Panc1 (cell line): ENCODE data around the gene CTR9. TPM values are rescaled to one million over a fixed set of nuclear protein-coding genes. Genes with fewer than 3 reads are reported as not detected.

Experiments
- ATAC-seq: fragments of 200-7000 bp; cut with Tn5 transposase; 2 replicates; pipeline ENCODE4 v1.9.1; 2020; ENCODE audit warnings: mild to moderate bottlenecking, moderate library complexity
- BruUV-seq: library from RNA; stranded (reverse); fragments of 400-500 nt; replicated peaks from 2 replicates; lab custom pipeline; 2021; lab: Mats Ljungman, UMichigan
- CTCF ChIA-PET: fragments of 300-600 bp; sonication (Branson Sonifier 250); formaldehyde crosslinking; loops from one replicate; lab custom pipeline; 2022; ENCODE audit warnings: antibody characterized with exemption; lab: Charles Lee
- POLR2A ChIA-PET: fragments of 300-600 bp; sonication (Branson Sonifier 250); formaldehyde crosslinking; loops from one replicate; lab custom pipeline; 2022; ENCODE audit warnings: antibody characterized with exemption; lab: Charles Lee
- DNase-seq: peaks from one replicate; pipeline ENCODE4 v3.0.0-alpha.2; 2010; ENCODE audit warnings: low read depth, low spot score
- H3K27ac ChIP-seq: 2 replicates; pipeline ENCODE4 v1.5.1; 2011; ENCODE audit warnings: mild to moderate bottlenecking, low read length, inconsistent platforms
- H3K27me3 ChIP-seq: fragments of 200-500 bp; sonication (Bioruptor generic); 2 replicates; pipeline ENCODE4 v1.6.0; 2014; ENCODE audit warnings: low read length, inconsistent platforms; ENCODE audit not compliant: control insufficient read depth, insufficient read depth
- H3K36me3 ChIP-seq: fragments of 200-500 bp; sonication (Bioruptor generic); 2 replicates; pipeline ENCODE4 v1.5.1; 2014; ENCODE audit warnings: inconsistent platforms, mild to moderate bottlenecking, low read length, moderate library complexity; ENCODE audit not compliant: control insufficient read depth, insufficient read depth
- H3K4me1 ChIP-seq: 2 replicates; pipeline ENCODE4 v1.5.1; 2011; ENCODE audit warnings: inconsistent platforms, mild to moderate bottlenecking, low read length, moderate library complexity; ENCODE audit not compliant: control insufficient read depth, insufficient read depth
- H3K4me3 ChIP-seq, 2 experiments: 2 replicates each; pipeline ENCODE4 v1.5.1; 2011 to 2012; ENCODE audit warnings: low read depth in 2 of 2, low read length in 2 of 2, mild to moderate bottlenecking in 2 of 2, inconsistent platforms in 1 of 2, moderate library complexity in 1 of 2
- H3K9me3 ChIP-seq: fragments of 200-500 bp; sonication (Bioruptor generic); 2 replicates; pipeline ENCODE4 v1.5.1; 2014; ENCODE audit warnings: low read depth, mild to moderate bottlenecking, inconsistent platforms, low read length, moderate library complexity; ENCODE audit not compliant: control insufficient read depth, insufficient read depth
- POLR2AphosphoS5 ChIP-seq: IDR thresholded peaks from 2 replicates; pipeline ENCODE4 v1.6.1; 2012; ENCODE audit warnings: mild to moderate bottlenecking, low read depth, low read length, moderate library complexity
- REST ChIP-seq, 2 experiments: IDR thresholded peaks; 2 replicates each; pipeline ENCODE4 v1.6.1; 2011 to 2012; ENCODE audit warnings: low read depth in 2 of 2, control low read depth in 1 of 2, low read length in 1 of 2, mild to moderate bottlenecking in 1 of 2, moderate library complexity in 1 of 2; ENCODE audit not compliant: insufficient read depth in 1 of 2
- SIN3A ChIP-seq: IDR thresholded peaks from 2 replicates; pipeline ENCODE4 v1.6.1; 2012; ENCODE audit warnings: low read depth, mild to moderate bottlenecking, low read length, moderate library complexity, borderline replicate concordance; ENCODE audit not compliant: insufficient read depth
- TCF7L2 ChIP-seq: IDR thresholded peaks from 2 replicates; pipeline ENCODE4 v1.6.1; 2011; ENCODE audit warnings: mild to moderate bottlenecking, low read depth, low read length, inconsistent platforms
- in situ Hi-C: cut with HindIII; loops from 2 replicates; pipeline ENCODE4 v1.10.0; 2016; ENCODE audit warnings: low sequenced_read_pairs, low pct_unique_long_range_greater_than_20kb
- intact Hi-C: fragments of 100-400 bp; cut with micrococcal nuclease; formaldehyde crosslinking; loops from one replicate; pipeline ENCODE4 v1.10.0; 2022; ENCODE audit not compliant: unreplicated experiment
- total RNA-seq: library from RNA; stranded (reverse); gene quantifications from one replicate; pipeline ENCODE4 v1.2.1, GENCODE V29; 2021; ENCODE audit not compliant: unreplicated experiment
- TF ChIP-seq, protein P1 (sequence below): fragments of 450-650 bp; IDR thresholded peaks from 2 replicates; pipeline ENCODE4 v1.5.1; 2017; ENCODE audit warnings: mild to moderate bottlenecking

CTR9 gene
- total RNA-seq, 1 experiment from 2014 or later = 60.1 TPM

GRCh38 chr11:10774811-10775210 is 23.8 kb downstream of the CTR9 start:
- no peak for ATAC-seq
- ChIA-PET POLR2A (no interaction called here), CTCF (no interaction called here)
- H3K9me3 ChIP-seq = no peaks in the 10 kb centered on the region
- H3K27me3 ChIP-seq = no peaks in the 10 kb centered on the region
- no TSS peak for BruUV-seq
- no peaks in the 10 kb centered on the region for H3K4me1 ChIP-seq
- TF ChIP-seq, protein P1, sequence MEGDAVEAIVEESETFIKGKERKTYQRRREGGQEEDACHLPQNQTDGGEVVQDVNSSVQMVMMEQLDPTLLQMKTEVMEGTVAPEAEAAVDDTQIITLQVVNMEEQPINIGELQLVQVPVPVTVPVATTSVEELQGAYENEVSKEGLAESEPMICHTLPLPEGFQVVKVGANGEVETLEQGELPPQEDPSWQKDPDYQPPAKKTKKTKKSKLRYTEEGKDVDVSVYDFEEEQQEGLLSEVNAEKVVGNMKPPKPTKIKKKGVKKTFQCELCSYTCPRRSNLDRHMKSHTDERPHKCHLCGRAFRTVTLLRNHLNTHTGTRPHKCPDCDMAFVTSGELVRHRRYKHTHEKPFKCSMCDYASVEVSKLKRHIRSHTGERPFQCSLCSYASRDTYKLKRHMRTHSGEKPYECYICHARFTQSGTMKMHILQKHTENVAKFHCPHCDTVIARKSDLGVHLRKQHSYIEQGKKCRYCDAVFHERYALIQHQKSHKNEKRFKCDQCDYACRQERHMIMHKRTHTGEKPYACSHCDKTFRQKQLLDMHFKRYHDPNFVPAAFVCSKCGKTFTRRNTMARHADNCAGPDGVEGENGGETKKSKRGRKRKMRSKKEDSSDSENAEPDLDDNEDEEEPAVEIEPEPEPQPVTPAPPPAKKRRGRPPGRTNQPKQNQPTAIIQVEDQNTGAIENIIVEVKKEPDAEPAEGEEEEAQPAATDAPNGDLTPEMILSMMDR = no peak
- TF ChIP-seq REST (IDR thresholded peaks at IDR 0.05; ENCODE audit: insufficient read depth in 1 of 2, low read depth in 2 of 2, low read length in 1 of 2) = no peak
- TF ChIP-seq TCF7L2 = no peak
- H3K27ac ChIP-seq = no peak overlapping the region
- intact Hi-C loops (loop anchor here (10.0 kb wide), 1 partner anchor 1010 kb away; no protein-coding TSS in a partner anchor), in situ Hi-C loops (no loop called here)
- DNase-seq = no peak
- peaks cover 49% of the 10 kb centered on the region for H3K36me3 ChIP-seq
- no peak overlapping the region for H3K4me3 ChIP-seq

DNA sequence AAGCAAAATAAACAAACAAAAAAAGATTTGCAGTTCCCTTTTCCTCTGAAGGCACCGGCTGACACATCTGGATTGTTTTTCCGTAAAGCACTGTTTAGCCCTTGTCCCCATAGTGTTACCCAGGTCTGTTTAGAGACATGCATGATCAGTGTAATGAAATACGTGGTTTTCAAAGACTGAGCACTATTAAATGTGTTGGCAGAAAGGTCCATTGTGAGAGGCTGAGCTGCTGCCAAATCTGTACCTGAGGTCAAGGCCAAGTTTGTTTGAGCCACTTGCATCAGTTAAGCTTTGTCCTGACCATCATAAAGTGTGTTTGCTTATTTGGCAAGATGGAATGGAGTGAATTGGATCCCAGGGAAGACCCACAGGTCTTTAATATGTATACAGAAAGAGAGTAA is 26.3 kb downstream of the CTR9 start:
- ChIA-PET POLR2A (interaction anchor here (0.6 to 0.7 kb wide), 2 partner anchors 236 to 423 kb away, joined by 3 to 6 read pairs; partner anchors contain the start of gene RNF141), CTCF (interaction anchor here (0.6 kb wide), 2 partner anchors 109 to 490 kb away, joined by 3 to 5 read pairs; no protein-coding TSS in a partner anchor)
- no peak for DNase-seq
- no peak overlapping the region for H3K27ac ChIP-seq
- H3K4me3 ChIP-seq = no peak overlapping the region
- H3K9me3 ChIP-seq = no peaks in the 10 kb centered on the region
- intact Hi-C loops (loop anchor here (10.0 kb wide), 1 partner anchor 1007 kb away; no protein-coding TSS in a partner anchor), in situ Hi-C loops (no loop called here)
- TF ChIP-seq POLR2AphosphoS5 (no peak), TCF7L2 (no peak), REST (IDR thresholded peaks at IDR 0.05; ENCODE audit: insufficient read depth in 1 of 2, low read depth in 2 of 2, low read length in 1 of 2) (no peak), SIN3A (no peak)
- TF ChIP-seq, protein P1 = no peak
- H3K27me3 ChIP-seq = no peaks in the 10 kb centered on the region
- H3K4me1 ChIP-seq = no peaks in the 10 kb centered on the region
- H3K36me3 ChIP-seq = peaks cover 29% of the 10 kb centered on the region
- ATAC-seq = no peak
- no TSS peak for BruUV-seq
